Heart right ventricle (tissue), 16 donors: Measurements from ENCODE around the gene ADAMTSL2. TPM values are rescaled to one million over a fixed set of nuclear protein-coding genes. Genes with fewer than 3 reads are reported as not detected.

Source experiments
- ATAC-seq, 8 donors: fragments of 200-7000 bp; cut with Tn5 transposase; one replicate each; pipeline ENCODE4 v1.9.1; 2020; ENCODE audit warnings: mild to moderate bottlenecking in 8 of 8, moderate library complexity in 8 of 8, moderate number of reproducible peaks in 1 of 8
- DNase-seq, 2 donors: peaks; one replicate each; pipeline ENCODE4 v3.0.0-alpha.2; 2020
- H3K27ac ChIP-seq, 10 donors: fragments of 200-600 bp; sonication (generic) in 2 of 10; one replicate each; pipeline versions ENCODE4 v1.5.0 to v1.8.0; 2020 to 2022; ENCODE audit warnings: mild to moderate bottlenecking in 3 of 10
- H3K27me3 ChIP-seq, 7 donors: fragments of 200-600 bp; one replicate each; pipeline ENCODE4 v1.8.0; 2021 to 2022; ENCODE audit warnings: mild to moderate bottlenecking in 2 of 7
- H3K36me3 ChIP-seq, 9 donors: fragments of 200-600 bp; sonication (generic) in 1 of 9; one replicate each; pipeline versions ENCODE4 v1.5.0 to v1.8.0; 2020 to 2022; ENCODE audit warnings: mild to moderate bottlenecking in 2 of 9
- H3K4me1 ChIP-seq, 9 donors: fragments of 200-600 bp; sonication (generic) in 1 of 9; one replicate each; pipeline versions ENCODE4 v1.5.0 to v1.8.0; 2020 to 2022; ENCODE audit warnings: mild to moderate bottlenecking in 4 of 9
- H3K4me3 ChIP-seq, 10 donors: fragments of 200-600 bp; sonication (generic) in 2 of 10; one replicate each; pipeline versions ENCODE4 v1.5.0 to v1.8.0; 2020 to 2022; ENCODE audit warnings: mild to moderate bottlenecking in 7 of 10, moderate library complexity in 2 of 10
- H3K9me3 ChIP-seq, 11 donors: fragments of 200-600 bp in 10 of 11; sonication (generic) in 2 of 11; one replicate each; pipeline versions ENCODE4 v1.5.0 to v1.8.0; 2013 to 2022; ENCODE audit warnings: mild to moderate bottlenecking in 2 of 11, control low read depth in 1 of 11, moderate library complexity in 1 of 11
- WGBS, 2 donors: extraction: QIAGEN DNeasy Blood & Tissue Kit; methylation state at CpG; one replicate each; pipeline ENCODE4 v1.1.7; 2013; ENCODE audit warnings: inconsistent platforms in 1 of 2; 5-methylcytosine and 5-hydroxymethylcytosine counted together
- intact Hi-C, 10 donors: fragments of 100-400 bp; cut with DNase I; formaldehyde crosslinking; loops; one replicate each; pipeline versions ENCODE4 v1.11.1 to v1.14.2; 2022
- polyA plus RNA-seq, 2 donors: library from polyadenylated mRNA; stranded (reverse); fragments of 200-250 nt; gene quantifications; one replicate each; pipeline ENCODE4 v1.2.3, GENCODE V29; 2013
- total RNA-seq, 10 donors: library from RNA; stranded (reverse); fragmentation: NEBNext Ultra II Directional in 3 of 10; extraction: Animal tissue kit (Norgen Biotek cat#: 25700) in 3 of 10; gene quantifications; one replicate each; pipeline versions ENCODE4 v1.2.1 to v1.2.4, GENCODE V29; 2021 to 2023
- TF ChIP-seq, protein P1 (sequence below), 9 donors: fragments of 200-600 bp; sonication (generic) in 2 of 9; IDR thresholded peaks; one replicate each; pipeline versions ENCODE4 v1.5.0 to v1.8.0; 2021 to 2022; ENCODE audit warnings: antibody characterized with exemption in 9 of 9, mild to moderate bottlenecking in 5 of 9, moderate library complexity in 1 of 9
- donor health status: Arrhythmogenic right ventricular cardiomyopathy.
- donor health status: ischemic (EF 13 %, LVEDD 7.1; RV severe dilation, severe dysfunction).
- donor health status: healthy with polysubstance abuse.
- donor health status: DM: no; HTN: yes; CAD: no.
- donor health status: DM: no; HTN: no; CAD: no.
- donor health status: ischemic (EF 25% LVEDD 6.9; RV normal size, moderate dysfunction).
- donor health status: ischemic (EF 25% LVEDD 5.7; RV mildly dilated, moderate dysfunction).
- donor health status: healthy.
- donor health status: DM: yes; HTN: yes; CAD: no.
- donor health status: Ischemic cardiomyopathy.
- donor health status: ischemic (EF 35%, LVEDD 5.7; RV mildly dilated, moderate dysfunction).
- donor health status: nonischemic (EF 11% LVEDD 7.7; RV severe dilation, severe dysfunction).
- donor health status: DM: yes; HTN: yes; CAD: no.
- donor health status: PGD.
- donor health status: ischemic (EF 29% LVEDD 5.4; RV normal size, mild dysfunction).
- donor health status: nonischemic (EF 23%, LVEDD 6.1; RV moderate dilation, normal function).

ADAMTSL2 gene
- total and polyA plus RNA-seq, 12 donors: 2.0 to 9.1 (median 4.5) TPM

DNA sequence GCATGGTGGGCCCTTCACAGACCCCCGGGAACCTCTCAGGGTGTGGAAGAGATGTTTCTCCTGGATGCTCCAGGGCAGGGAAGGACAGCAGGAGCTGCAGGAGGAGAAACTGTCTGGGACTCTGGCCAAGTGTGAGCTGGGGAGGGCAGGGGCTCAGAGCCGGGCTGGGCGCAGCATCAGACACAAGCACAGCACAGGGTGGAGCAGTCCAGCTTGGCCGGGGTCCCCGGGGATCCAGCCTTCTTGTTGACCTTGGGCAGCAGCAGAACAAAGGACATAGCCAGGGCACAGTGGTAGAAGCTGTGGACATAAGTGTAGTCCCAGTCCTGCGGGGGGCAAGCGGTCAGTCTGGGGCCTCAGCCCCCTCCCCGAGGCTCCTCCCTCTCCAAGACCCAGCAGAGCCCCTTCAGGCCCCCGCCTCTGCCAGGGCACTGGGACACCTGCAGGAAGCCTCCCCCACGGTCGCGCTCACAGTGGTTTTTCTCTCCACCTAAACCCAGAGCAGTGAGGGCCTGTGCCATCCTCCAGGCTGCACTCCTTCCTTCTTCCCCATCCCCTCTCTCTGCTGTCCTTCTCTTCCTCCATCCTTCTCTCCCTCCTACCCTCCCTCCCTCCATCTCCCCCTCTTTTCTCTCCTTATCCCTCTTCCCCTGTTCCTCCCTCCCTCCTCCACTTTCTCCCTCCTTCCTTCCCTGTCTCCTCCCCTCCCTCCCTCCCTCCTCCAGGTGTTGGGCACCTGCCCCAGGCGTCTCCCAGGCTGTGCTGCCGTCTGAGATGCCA, 19.9 kb upstream of the ADAMTSL2 start:
- intact Hi-C loops: no loop called here
- H3K27ac ChIP-seq: peak overlapping the region in 1 of 10 donors; percentile 22
- ATAC-seq: peak; percentile 14 to 72 (median 62)
- no peaks in the 10 kb centered on the region for H3K9me3 ChIP-seq
- DNase-seq: peak; percentile 54 to 82
- H3K4me1 ChIP-seq: peaks cover 7 to 27% (median 18%) of the 10 kb centered on the region in 9 donors
- 40 to 47% methylated on average over 14 of the region's 14 CpGs for WGBS, 2 donors
- no peaks in the 10 kb centered on the region for H3K36me3 ChIP-seq
- H3K4me3 ChIP-seq: no peak overlapping the region
- H3K27me3 ChIP-seq: peaks cover 0 to 16% (median 0%) of the 10 kb centered on the region in 7 donors
- TF ChIP-seq, protein P1, sequence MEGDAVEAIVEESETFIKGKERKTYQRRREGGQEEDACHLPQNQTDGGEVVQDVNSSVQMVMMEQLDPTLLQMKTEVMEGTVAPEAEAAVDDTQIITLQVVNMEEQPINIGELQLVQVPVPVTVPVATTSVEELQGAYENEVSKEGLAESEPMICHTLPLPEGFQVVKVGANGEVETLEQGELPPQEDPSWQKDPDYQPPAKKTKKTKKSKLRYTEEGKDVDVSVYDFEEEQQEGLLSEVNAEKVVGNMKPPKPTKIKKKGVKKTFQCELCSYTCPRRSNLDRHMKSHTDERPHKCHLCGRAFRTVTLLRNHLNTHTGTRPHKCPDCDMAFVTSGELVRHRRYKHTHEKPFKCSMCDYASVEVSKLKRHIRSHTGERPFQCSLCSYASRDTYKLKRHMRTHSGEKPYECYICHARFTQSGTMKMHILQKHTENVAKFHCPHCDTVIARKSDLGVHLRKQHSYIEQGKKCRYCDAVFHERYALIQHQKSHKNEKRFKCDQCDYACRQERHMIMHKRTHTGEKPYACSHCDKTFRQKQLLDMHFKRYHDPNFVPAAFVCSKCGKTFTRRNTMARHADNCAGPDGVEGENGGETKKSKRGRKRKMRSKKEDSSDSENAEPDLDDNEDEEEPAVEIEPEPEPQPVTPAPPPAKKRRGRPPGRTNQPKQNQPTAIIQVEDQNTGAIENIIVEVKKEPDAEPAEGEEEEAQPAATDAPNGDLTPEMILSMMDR (IDR thresholded peaks at IDR 0.05): no peak

DNA sequence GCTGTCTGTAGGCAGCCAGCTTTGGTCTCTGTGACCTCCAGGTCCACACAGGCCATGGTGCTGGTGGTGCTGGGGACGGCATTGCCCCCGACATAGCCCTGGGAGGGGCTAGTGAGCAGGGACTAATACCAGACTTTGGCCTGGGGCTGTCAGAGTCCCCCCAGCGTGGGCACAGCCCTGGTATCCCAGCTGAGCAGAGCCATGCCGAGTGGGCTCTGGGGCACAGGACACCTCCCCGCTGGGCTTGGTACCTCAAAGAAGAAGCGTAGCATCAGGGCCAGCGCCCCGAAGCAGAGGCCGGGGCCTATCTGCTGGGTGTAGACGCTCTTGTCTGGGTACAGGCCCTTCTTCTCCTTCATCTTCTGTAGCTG, 19.3 kb upstream of the ADAMTSL2 start:
- TF ChIP-seq, protein P1 (IDR thresholded peaks at IDR 0.05): no peak
- no peak overlapping the region for H3K27ac ChIP-seq
- 97 to 98% methylated on average over 10 of the region's 10 CpGs for WGBS, 2 donors
- peaks cover 0 to 16% (median 0%) of the 10 kb centered on the region in 7 donors for H3K27me3 ChIP-seq
- ATAC-seq (no peak), DNase-seq (no peak)
- intact Hi-C loops: no loop called here
- peaks cover 5 to 23% (median 15%) of the 10 kb centered on the region in 9 donors for H3K4me1 ChIP-seq
- H3K9me3 ChIP-seq: no peaks in the 10 kb centered on the region
- H3K4me3 ChIP-seq: no peak overlapping the region
- H3K36me3 ChIP-seq: no peaks in the 10 kb centered on the region

DNA sequence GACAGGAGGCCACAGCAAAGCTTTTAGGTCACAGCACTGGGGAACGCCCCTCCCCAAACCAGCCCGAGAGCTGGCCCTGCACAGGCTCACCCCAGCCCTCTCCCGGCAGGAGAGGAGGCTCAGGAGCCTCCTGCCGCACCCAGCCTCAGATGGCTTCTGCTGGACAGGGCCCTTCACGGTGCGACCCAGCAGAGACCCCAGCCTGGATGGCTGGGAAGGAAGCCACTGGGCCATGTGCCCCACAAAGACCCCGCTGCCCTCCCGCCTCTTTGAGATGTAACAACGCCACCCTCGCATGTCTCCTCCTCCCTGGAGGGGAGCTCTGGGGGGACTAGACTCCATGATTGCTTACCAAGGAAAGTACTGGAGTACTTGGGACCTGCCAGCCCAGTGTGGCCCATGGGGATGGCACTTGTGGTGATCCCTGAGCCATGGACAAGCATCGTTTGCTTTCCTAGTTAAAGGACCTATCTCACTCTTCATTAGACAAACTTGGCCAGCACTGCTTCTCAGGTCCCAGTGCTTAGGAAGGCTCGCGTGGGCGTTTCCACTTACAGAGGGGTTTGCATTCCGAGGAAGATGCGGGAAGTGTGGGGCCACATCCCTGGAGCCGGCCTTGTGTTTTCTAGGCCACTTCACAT, 18.8 kb upstream of the ADAMTSL2 start:
- H3K27me3 ChIP-seq: peaks cover 0 to 16% (median 0%) of the 10 kb centered on the region in 7 donors
- H3K9me3 ChIP-seq: no peaks in the 10 kb centered on the region
- intact Hi-C loops: no loop called here
- peaks cover 5 to 23% (median 15%) of the 10 kb centered on the region in 9 donors for H3K4me1 ChIP-seq
- WGBS, 2 donors: 88 to 90% methylated on average over 17 of the region's 17 CpGs
- ATAC-seq (no peak), DNase-seq (peak in 1 of 2 donors; percentile 6)
- no peaks in the 10 kb centered on the region for H3K36me3 ChIP-seq
- H3K27ac ChIP-seq: no peak overlapping the region
- H3K4me3 ChIP-seq: no peak overlapping the region
- TF ChIP-seq, protein P1 (IDR thresholded peaks at IDR 0.05): no peak

GRCh38 chr9:133516256-133516960, 18.1 kb upstream of the ADAMTSL2 start:
- Histone ChIP-seq H3K4me3 (no peak overlapping the region), H3K36me3 (no peaks in the 10 kb centered on the region), H3K27ac (no peak overlapping the region), H3K4me1 (peaks cover 5 to 23% (median 15%) of the 10 kb centered on the region in 9 donors), H3K27me3 (peaks cover 0 to 16% (median 0%) of the 10 kb centered on the region in 7 donors), H3K9me3 (no peaks in the 10 kb centered on the region)
- 84 to 90% methylated on average over 11 of the region's 11 CpGs for WGBS, 2 donors
- no peak for DNase-seq
- no peak for ATAC-seq
- intact Hi-C loops: no loop called here
- TF ChIP-seq, protein P1 (IDR thresholded peaks at IDR 0.05): no peak
